ENCODE measurements around the gene IRF6.
A peak's percentile ranks its signal among the peaks of the same experiment; 100 is the strongest.

IRF6 gene

GRCh38 chr1:209787551-209787950 lies 18.4 kb downstream of the IRF6 start:
- no peak for DNase-seq

GRCh38 chr1:209786146-209786545 lies 19.8 kb downstream of the IRF6 start:
- no peak for DNase-seq

GRCh38 chr1:209785592-209785991 lies 20.4 kb downstream of the IRF6 start:
- no peak for DNase-seq

- DNase-seq = peak; percentile 99
Measured at GRCh38 chr1:209784265-209785169, 21.4 kb downstream of the IRF6 start, which contains the start of gene C1orf74. Gene C1orf74 (minus strand): TSS chr1:209784559. CDS start chr1:209783634, 925 bp downstream.

GRCh38 chr1:209783386-209783785 lies 22.6 kb downstream of the IRF6 start:
- DNase-seq = no peak

- DNase-seq = no peak
Measured at GRCh38 chr1:209780268-209780667, 25.7 kb downstream of the IRF6 start.

- DNase-seq = no peak
Measured at GRCh38 chr1:209778102-209778501, 27.8 kb downstream of the IRF6 start.

GRCh38 chr1:209777587-209777986 lies 28.4 kb downstream of the IRF6 start:
- DNase-seq = no peak

- DNase-seq = no peak
Measured at GRCh38 chr1:209775678-209776077, 30.3 kb downstream of the IRF6 start.

- no peak for DNase-seq
Measured at GRCh38 chr1:209774592-209774991, 31.4 kb downstream of the IRF6 start.

GRCh38 chr1:209772126-209772525 lies 33.8 kb downstream of the IRF6 start:
- no peak for DNase-seq

- DNase-seq = no peak
Measured at GRCh38 chr1:209770636-209771415, 35.1 kb downstream of the IRF6 start.

GRCh38 chr1:209769971-209770370 lies 36.0 kb downstream of the IRF6 start:
- no peak for DNase-seq

- DNase-seq = no peak
Measured at GRCh38 chr1:209769171-209769904, 36.6 kb downstream of the IRF6 start.

- DNase-seq = no peak
Measured at GRCh38 chr1:209768354-209768774, 37.6 kb downstream of the IRF6 start.

GRCh38 chr1:209767706-209768105 lies 38.2 kb downstream of the IRF6 start:
- DNase-seq = no peak

- DNase-seq = no peak
Measured at GRCh38 chr1:209767096-209767495, 38.8 kb downstream of the IRF6 start.

GRCh38 chr1:209766051-209766450 lies 39.9 kb downstream of the IRF6 start:
- DNase-seq = no peak

- DNase-seq = no peak
Measured at GRCh38 chr1:209761011-209761635, 44.8 kb downstream of the IRF6 start.

GRCh38 chr1:209759829-209760359 lies 46.0 kb downstream of the IRF6 start:
- DNase-seq = no peak

- DNase-seq = no peak
Measured at GRCh38 chr1:209758400-209758799, 47.5 kb downstream of the IRF6 start.

All from NCI-H345 (cell line).